ENCODE results near the gene PRKG1.

GRCh38 chr10:51808187-51808586 is 733.9 kb downstream of the PRKG1 start:
- TF ChIP-seq, protein P1, sequence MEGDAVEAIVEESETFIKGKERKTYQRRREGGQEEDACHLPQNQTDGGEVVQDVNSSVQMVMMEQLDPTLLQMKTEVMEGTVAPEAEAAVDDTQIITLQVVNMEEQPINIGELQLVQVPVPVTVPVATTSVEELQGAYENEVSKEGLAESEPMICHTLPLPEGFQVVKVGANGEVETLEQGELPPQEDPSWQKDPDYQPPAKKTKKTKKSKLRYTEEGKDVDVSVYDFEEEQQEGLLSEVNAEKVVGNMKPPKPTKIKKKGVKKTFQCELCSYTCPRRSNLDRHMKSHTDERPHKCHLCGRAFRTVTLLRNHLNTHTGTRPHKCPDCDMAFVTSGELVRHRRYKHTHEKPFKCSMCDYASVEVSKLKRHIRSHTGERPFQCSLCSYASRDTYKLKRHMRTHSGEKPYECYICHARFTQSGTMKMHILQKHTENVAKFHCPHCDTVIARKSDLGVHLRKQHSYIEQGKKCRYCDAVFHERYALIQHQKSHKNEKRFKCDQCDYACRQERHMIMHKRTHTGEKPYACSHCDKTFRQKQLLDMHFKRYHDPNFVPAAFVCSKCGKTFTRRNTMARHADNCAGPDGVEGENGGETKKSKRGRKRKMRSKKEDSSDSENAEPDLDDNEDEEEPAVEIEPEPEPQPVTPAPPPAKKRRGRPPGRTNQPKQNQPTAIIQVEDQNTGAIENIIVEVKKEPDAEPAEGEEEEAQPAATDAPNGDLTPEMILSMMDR (conservative IDR thresholded peaks at IDR 0.05 in 1 of 2, IDR thresholded peaks at IDR 0.05 in 1 of 2; ENCODE audit: low read depth in 1 of 2, low read length in 2 of 2) = no peak
- no peak for TF ChIP-seq EZH2 (IDR thresholded peaks at IDR 0.05; ENCODE audit: low read length, missing control alignments)
